Non-pigmented ciliary epithelial cell (primary cell): ENCODE data around the gene PRPS2.

Experiments used
- DNase-seq: peaks from one replicate; pipeline ENCODE4 v3.0.0-alpha.2; 2010; ENCODE audit warnings: low read depth

Gene PRPS2

DNA sequence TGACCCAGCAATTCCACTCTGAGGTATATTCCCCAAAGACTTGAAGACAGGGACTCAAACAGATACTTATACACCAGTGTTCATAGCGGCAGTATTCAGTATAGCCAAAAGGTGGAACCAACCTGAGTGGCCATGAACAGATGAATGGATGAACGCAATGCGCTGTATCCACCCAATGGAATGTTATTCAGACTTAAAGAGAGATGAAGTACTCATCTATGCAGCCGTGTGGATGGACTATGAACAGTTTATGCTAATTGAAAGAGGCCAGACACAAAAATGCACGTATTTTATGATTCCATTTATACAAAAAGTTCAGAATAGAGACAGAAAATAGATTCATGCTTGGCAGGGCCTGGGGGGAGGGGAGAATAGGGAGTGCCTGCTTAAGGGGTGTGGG, 26.3 kb downstream of the PRPS2 start:
- DNase-seq: no peak

DNA sequence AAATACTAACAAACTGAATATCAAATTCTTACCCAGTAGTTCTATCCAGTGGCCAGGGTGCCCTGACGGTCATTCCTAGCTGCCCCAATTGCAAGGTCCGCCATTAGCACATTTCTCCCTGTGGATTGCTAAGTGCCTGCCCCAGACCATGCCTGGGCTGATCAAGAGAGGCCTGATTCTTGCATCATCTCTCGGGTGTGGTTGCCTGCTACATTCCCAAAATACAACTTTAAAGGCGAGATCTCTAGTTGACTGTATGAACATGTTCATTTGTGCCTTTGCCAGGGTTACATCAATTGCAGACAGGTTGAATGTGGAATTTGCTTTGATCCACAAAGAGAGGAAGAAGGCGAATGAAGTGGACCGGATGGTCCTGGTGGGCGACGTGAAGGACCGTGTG, 28.0 kb downstream of the PRPS2 start:
- no peak for DNase-seq

DNA sequence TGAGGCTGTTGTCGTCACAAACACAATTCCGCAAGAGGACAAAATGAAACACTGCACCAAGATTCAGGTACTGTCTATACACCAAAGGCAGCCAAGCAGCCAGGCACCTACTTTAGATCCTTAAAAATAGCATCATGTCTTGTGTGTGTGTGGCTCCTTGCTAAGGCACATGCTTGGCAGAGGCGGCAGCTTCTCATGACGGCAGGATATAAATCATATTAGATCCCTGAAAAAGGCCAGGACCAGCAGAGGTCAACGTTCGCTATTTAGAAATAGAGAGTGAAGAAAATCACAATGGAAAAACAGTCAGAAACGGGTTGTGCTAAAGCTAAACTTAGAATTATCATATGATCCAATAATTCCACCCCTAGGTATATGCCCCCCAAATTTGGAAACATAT, 29.5 kb downstream of the PRPS2 start:
- DNase-seq: no peak

DNA sequence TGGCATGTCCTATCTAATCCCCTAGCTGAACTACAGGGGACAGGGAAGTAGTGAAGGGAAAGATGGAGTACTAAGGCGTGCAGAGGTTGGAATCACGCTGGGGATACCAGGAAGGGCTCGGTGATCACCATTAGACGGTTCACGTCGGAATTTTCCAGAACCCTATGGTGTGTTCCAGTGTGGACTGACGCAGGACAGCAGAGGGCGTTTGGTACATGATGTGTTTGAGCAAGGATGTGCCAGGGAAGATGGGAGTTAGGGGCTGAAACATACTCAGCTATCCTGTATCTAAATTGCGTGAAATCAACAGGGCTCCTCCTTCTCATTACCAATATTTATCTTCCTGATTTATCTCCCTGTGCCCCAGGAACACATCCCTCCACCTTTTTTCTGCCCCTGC, 33.7 kb downstream of the PRPS2 start:
- DNase-seq: no peak

GRCh38 chrX:12825801-12826200, 34.6 kb downstream of the PRPS2 start:
- no peak for DNase-seq

- no peak for DNase-seq
Measured at GRCh38 chrX:12843061-12843667, 52.0 kb downstream of the PRPS2 start.

DNA sequence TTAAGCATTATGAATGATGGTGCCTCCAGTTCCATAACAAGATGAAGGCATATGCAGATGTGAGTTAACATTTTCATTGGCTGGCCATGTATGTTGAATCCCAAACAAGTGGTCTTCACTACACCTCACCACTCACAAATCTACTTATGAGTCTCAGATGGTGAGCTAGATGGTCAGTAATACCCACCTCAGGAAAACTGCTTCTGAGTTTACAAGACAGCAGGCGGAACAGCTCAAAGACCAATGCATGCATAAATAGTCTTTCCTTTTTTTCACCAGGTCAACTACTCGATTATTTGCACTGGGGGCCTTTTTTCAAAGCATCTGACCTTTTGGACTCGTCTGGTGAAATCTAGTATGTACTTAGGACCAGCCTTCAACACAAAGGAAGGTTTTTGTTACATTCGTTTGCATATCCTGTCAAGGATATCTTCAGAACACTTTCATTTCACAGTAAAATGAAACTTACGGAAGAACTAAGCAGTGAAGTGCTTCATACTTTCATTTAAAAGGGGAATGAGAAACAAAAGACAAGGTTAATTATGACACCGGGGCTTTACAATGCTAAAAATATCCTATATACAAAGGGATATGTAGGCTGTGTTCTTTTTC, 52.6 kb downstream of the PRPS2 start:
- no peak for DNase-seq

DNA sequence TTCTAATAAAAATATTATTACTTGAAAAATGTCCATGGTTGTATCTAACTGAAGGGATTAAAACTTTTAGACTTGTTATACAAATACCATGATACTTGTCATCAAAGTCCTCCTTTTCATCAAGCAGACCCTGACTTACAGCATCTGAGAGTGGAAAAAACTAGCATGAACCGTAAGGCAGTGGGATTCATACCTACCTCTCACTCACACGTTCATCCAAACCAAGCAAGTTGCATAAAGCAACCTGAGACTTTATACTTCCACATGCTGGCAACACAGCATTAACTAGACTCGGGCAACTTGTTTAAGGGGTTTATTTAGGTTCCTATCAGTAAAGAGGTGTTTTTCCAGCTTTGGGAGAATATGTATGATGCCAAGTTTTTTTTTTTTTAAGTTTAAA, 53.1 kb downstream of the PRPS2 start:
- DNase-seq: no peak

GRCh38 chrX:12865359-12865758, 74.1 kb downstream of the PRPS2 start:
- DNase-seq: no peak

DNA sequence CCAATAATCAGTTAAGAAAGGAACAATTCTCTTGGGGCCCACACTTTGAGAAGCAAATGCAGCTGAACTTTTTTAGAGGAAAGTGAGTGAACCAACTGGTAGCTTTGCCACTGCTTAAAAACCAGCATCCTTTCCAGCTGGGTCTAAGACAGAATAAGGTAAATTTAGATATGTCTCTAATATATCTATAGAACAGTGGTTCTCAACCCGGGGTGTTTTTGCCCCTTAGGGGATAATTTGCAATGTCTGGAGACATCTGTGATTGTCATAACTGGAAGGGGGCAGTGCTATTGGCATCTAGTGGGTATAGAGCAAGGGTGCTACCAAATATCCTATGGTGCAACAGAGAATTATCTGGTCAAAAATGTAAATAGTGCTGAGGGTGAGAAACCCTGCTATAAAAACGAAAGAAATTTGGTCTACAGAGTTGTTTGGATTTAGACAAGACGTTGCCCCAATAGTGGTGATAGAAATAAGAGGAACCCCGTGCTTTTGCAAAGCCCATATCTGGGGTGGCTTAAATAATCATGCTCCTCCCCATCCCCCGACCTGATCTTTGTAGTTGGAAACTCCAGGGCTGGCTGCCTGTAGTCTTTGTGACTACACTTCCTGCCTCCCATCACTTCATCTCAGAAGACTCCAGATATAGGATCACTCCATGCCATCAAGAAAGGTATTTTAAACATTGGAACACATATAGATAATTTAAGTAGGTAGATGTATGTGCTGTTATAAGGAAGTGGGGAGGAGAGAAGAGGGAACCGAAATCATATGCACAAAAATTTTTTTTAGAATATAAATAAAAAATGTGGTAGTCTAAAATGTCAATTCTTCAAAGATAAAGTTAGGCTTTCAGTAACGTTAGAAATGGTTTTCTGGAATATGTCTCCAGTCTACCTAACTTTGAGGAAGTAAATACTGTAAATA, 75.5 kb downstream of the PRPS2 start, which contains the start of gene TLR7:
Gene TLR7, plus strand, starts transcription at position 622 of the 927 bp plus-strand sequence. CDS start 507 bp downstream, outside the sequence.
- no peak for DNase-seq

GRCh38 chrX:12867685-12868084, 76.5 kb downstream of the PRPS2 start:
- no peak for DNase-seq

- DNase-seq: no peak
Measured at GRCh38 chrX:12868747-12869146, 77.5 kb downstream of the PRPS2 start.

DNA sequence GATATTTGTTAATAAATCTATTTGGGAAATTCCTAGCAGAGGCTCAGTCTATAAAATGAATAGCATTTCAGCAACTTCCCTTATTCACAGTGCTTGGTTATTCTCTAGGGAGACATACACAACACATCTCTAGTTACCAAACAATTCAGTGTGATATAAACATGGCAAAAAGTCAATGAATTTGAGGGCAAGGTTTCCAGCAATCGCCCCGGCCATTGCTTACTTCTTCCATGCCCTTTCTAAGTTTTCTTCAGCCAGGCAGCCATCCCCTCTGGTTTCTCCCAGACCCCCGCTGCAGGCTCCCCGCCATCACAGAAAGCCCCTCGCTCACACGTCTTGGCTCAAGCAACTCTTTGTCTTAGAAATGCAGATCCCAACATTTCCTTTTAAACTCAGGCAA, 80.0 kb downstream of the PRPS2 start:
- DNase-seq: no peak

DNA sequence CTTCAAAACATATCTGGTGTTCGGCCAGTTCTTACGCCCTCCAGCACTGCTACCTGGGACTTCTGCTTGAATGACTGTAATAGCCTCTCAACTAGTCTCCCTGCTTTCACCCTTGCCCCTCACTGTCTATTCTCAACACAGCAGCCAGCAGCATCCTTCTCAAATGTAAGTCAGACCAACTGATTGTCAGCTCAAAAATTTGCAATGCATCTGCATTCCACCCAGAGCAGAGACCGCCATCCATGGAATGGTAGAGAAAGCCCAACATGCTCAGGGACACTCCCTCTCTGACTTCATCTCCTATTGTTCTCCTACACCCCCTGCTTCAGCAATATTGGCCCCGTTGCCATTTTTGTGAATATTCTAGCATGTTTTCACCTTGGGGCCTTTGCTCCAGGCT, 81.5 kb downstream of the PRPS2 start:
- no peak for DNase-seq
